ENCODE results near the gene LRIG1. TPM values are rescaled to one million over a fixed set of nuclear protein-coding genes. Genes with fewer than 3 reads are reported as not detected.
A peak's percentile ranks its signal among the peaks of the same experiment; 100 is the strongest.

LRIG1 gene
- total and polyA plus RNA-seq, 2 of the 8 experiments (the other 6 are each of a cell fraction or from before 2014, with no cell fraction given): 78.1 to 88.7 TPM

GRCh38 chr3:66425032-66425431 lies 75.8 kb downstream of the LRIG1 start:
- Histone ChIP-seq H2AFZ (ENCODE audit: low read length) (no peak overlapping the region), H3K4ac (replicated peaks; ENCODE audit: insufficient read length, low read depth, low read length) (no peak overlapping the region), H2BK15ac (ENCODE audit: low read length) (no peak overlapping the region), H3K27ac (ENCODE audit: low read depth, low read length) (no peak overlapping the region), H2BK20ac (ENCODE audit: low read length) (no peak overlapping the region), H4K20me1 (replicated peaks in 1 of 2; ENCODE audit: control insufficient read depth in 1 of 2, insufficient read depth in 2 of 2, low read length in 2 of 2) (peaks cover 11 to 34% of the 10 kb centered on the region in 2 experiments), H3K23me2 (ENCODE audit: low read depth, low read length) (no peaks in the 10 kb centered on the region), H3K14ac (ENCODE audit: insufficient read length) (peak overlapping the region; percentile 58), H2BK12ac (ENCODE audit: low read depth, low read length) (no peak overlapping the region), H4K8ac (ENCODE audit: extremely low read depth, insufficient read depth, low read length) (no peak overlapping the region), H3K9ac (replicated peaks in 1 of 4; ENCODE audit: extremely low read depth in 1 of 4, low read depth in 3 of 4, low read length in 3 of 4) (no peak overlapping the region), H3K9me3 (ENCODE audit: insufficient read depth in 2 of 2, low read depth in 1 of 2, low read length in 1 of 2) (peaks cover 27 to 34% of the 10 kb centered on the region in 2 experiments), H4K91ac (replicated peaks; ENCODE audit: insufficient read length, low read length) (no peak overlapping the region), H3K4me3 (ENCODE audit: extremely low read depth in 1 of 4, insufficient read depth in 2 of 4, low read depth in 3 of 4, low read length in 4 of 4) (no peak overlapping the region), H3K23ac (ENCODE audit: insufficient read length) (no peak overlapping the region), H3K27me3 (replicated peaks in 1 of 4; ENCODE audit: control insufficient read depth in 3 of 4, extremely low read depth in 1 of 4, insufficient read depth in 3 of 4, low read length in 3 of 4) (no peaks in the 10 kb centered on the region), H3K36me3 (ENCODE audit: control insufficient read depth in 2 of 4, insufficient read depth in 4 of 4, low read length in 3 of 4) (peaks cover 0 to 49% (median 18%) of the 10 kb centered on the region in 4 experiments; a peak in 6 of 8 replicates), H4K5ac (ENCODE audit: insufficient read length, low read depth, low read length) (no peak overlapping the region), H2BK5ac (ENCODE audit: low read depth, low read length) (no peak overlapping the region), H2BK120ac (replicated peaks; ENCODE audit: low read depth, low read length) (no peak overlapping the region), H3K79me1 (ENCODE audit: low read depth, low read length) (peaks cover 18% of the 10 kb centered on the region), H3K18ac (ENCODE audit: extremely low read depth, low read length) (no peak overlapping the region), H3K4me2 (ENCODE audit: insufficient read depth in 1 of 2, low read depth in 2 of 2, low read length in 2 of 2) (no peak overlapping the region), H3K79me2 (ENCODE audit: control insufficient read depth in 1 of 2, insufficient read depth in 2 of 2, low read length in 2 of 2) (peaks cover 15 to 98% of the 10 kb centered on the region in 2 experiments), H3K4me1 (replicated peaks in 1 of 4; ENCODE audit: control insufficient read depth in 3 of 4, insufficient read depth in 4 of 4, low read length in 3 of 4) (peaks cover 0 to 12% (median 5%) of the 10 kb centered on the region in 4 experiments; a peak in 3 of 7 replicates), H2AK5ac (ENCODE audit: low read depth, low read length) (no peak overlapping the region), H3K56ac (replicated peaks; ENCODE audit: insufficient read length, low read depth, low read length) (no peak overlapping the region)
- WGBS, 2 experiments (ENCODE audit: extremely low coverage in 1 of 2, insufficient coverage in 1 of 2, insufficient read length in 1 of 2, insufficient replicate concordance in 2 of 2, low coverage in 1 of 2, low lambda C conversion rate in 2 of 2, missing lambda C conversion rate in 1 of 2): 87% methylated on average over 5 of the region's 5 CpGs; no CpG with 5 or more reads in 1 of the 2 experiments
- ChIA-PET CTCF (ENCODE audit: partially characterized antibody) (interaction anchor here (0.7 to 1.4 kb wide), 2 partner anchors 15 kb away, joined by 3 to 4 read pairs; no protein-coding TSS in a partner anchor), POLR2A (ENCODE audit: partially characterized antibody) (interaction anchor here (1.1 kb wide), 1 partner anchor 17 kb away, joined by 3 read pairs; no protein-coding TSS in a partner anchor)
- DNase-seq (ENCODE audit: low read depth in 1 of 2, low spot score in 2 of 2): no peak
- FAIRE-seq: no peak
- TF ChIP-seq USF2 (IDR thresholded peaks at IDR 0.05; ENCODE audit: low read length): no peak
- no peak for TF ChIP-seq KDM5A (IDR thresholded peaks at IDR 0.05; ENCODE audit: low read length)
